SKM-1 treated with dmso at 0.1 percent for 144 hours (cell line): Measurements from ENCODE around the gene HS6ST1.
A peak's percentile ranks its signal among the peaks of the same experiment; 100 is the strongest.

Experiments used
- DNase-seq: peaks from one replicate; lab custom pipeline; 2025; ENCODE audit not compliant: unreplicated experiment; lab: John Stamatoyannopoulos, UW

Gene HS6ST1

GRCh38 chr2:128250229-128251025, 68.2 kb downstream of the HS6ST1 start:
- no peak for DNase-seq

- DNase-seq: no peak
These were observed 69.1 kb downstream of the HS6ST1 start for GRCh38 chr2:128249555-128249954.

- no peak for DNase-seq
These were observed 72.9 kb downstream of the HS6ST1 start for GRCh38 chr2:128245813-128246212.

- DNase-seq: no peak
These were observed 76.8 kb downstream of the HS6ST1 start for GRCh38 chr2:128241896-128242295.

GRCh38 chr2:128237911-128238697, 80.6 kb downstream of the HS6ST1 start:
- DNase-seq: no peak

- DNase-seq: no peak
These were observed 81.6 kb downstream of the HS6ST1 start for GRCh38 chr2:128237081-128237534.

- DNase-seq: no peak
These were observed 82.1 kb downstream of the HS6ST1 start for GRCh38 chr2:128236491-128237035.

- no peak for DNase-seq
These were observed 83.1 kb downstream of the HS6ST1 start for GRCh38 chr2:128235581-128235980.

GRCh38 chr2:128234613-128235012, 84.1 kb downstream of the HS6ST1 start:
- DNase-seq: no peak

- no peak for DNase-seq
These were observed 84.8 kb downstream of the HS6ST1 start for GRCh38 chr2:128233790-128234395.

GRCh38 chr2:128232965-128233789, 85.5 kb downstream of the HS6ST1 start:
- peak; percentile 83 for DNase-seq

- no peak for DNase-seq
These were observed 89.8 kb downstream of the HS6ST1 start for GRCh38 chr2:128228894-128229293.

- no peak for DNase-seq
These were observed 90.8 kb downstream of the HS6ST1 start for GRCh38 chr2:128227862-128228261.

GRCh38 chr2:128219891-128220290, 98.8 kb downstream of the HS6ST1 start:
- no peak for DNase-seq

GRCh38 chr2:128217671-128218070, 101.0 kb downstream of the HS6ST1 start:
- peak; percentile 70 for DNase-seq

- peak; percentile 22 for DNase-seq
These were observed 102.6 kb downstream of the HS6ST1 start for GRCh38 chr2:128215897-128216642.
